Measurements from ENCODE around the gene CUTA. TPM values are rescaled to one million over a fixed set of nuclear protein-coding genes. Genes with fewer than 3 reads are reported as not detected.

Gene CUTA
- 62.5 TPM for total RNA-seq
- polyA plus RNA-seq = 192 TPM

- under 1% methylated on average over 51 of the region's 51 CpGs for WGBS
- Histone ChIP-seq H3K4me3 (ENCODE audit: low read depth, low read length) (peak within 1 kb of the TSS; percentile 51), H3K4me1 (ENCODE audit: insufficient read depth) (no peaks in the 10 kb centered on the region), H3K27ac (ENCODE audit: low read depth) (peak within 1 kb of the TSS; percentile 81), H3K36me3 (ENCODE audit: insufficient read depth) (no peaks in the 10 kb centered on the region)
- DNase-seq (ENCODE audit: extremely low spot score) = peak; percentile 99
Measured at GRCh38 chr6:33417903-33418689, at the start of gene CUTA. CUTA (minus strand) TSS chr6:33418107; CDS start chr6:33418000, 107 bp downstream.

GRCh38 chr6:33467091-33467490, 49.2 kb upstream of the CUTA start:
- H3K4me3 ChIP-seq (ENCODE audit: low read depth, low read length) = no peak overlapping the region
- WGBS = 81% methylated on average over 7 of the region's 7 CpGs
- H3K27ac ChIP-seq (ENCODE audit: low read depth) = no peak overlapping the region
- DNase-seq (ENCODE audit: extremely low spot score) = no peak
- H3K36me3 ChIP-seq (ENCODE audit: insufficient read depth) = no peaks in the 10 kb centered on the region
- no peaks in the 10 kb centered on the region for H3K4me1 ChIP-seq (ENCODE audit: insufficient read depth)

GRCh38 chr6:33466075-33466735, 48.3 kb upstream of the CUTA start:
- Histone ChIP-seq H3K36me3 (ENCODE audit: insufficient read depth) (no peaks in the 10 kb centered on the region), H3K4me3 (ENCODE audit: low read depth, low read length) (no peak overlapping the region), H3K4me1 (ENCODE audit: insufficient read depth) (no peaks in the 10 kb centered on the region), H3K27ac (ENCODE audit: low read depth) (no peak overlapping the region)
- DNase-seq (ENCODE audit: extremely low spot score) = no peak
- 91% methylated on average over 4 of the region's 4 CpGs for WGBS

- H3K4me1 ChIP-seq (ENCODE audit: insufficient read depth) = no peaks in the 10 kb centered on the region
- no peak overlapping the region for H3K4me3 ChIP-seq (ENCODE audit: low read depth, low read length)
- whole genome bisulfite sequencing = 95% methylated on average over 2 of the region's 2 CpGs
- no peaks in the 10 kb centered on the region for H3K36me3 ChIP-seq (ENCODE audit: insufficient read depth)
- no peak overlapping the region for H3K27ac ChIP-seq (ENCODE audit: low read depth)
- no peak for DNase-seq (ENCODE audit: extremely low spot score)
Measured at GRCh38 chr6:33459226-33459625, 41.3 kb upstream of the CUTA start.

- Histone ChIP-seq H3K27ac (ENCODE audit: low read depth) (no peak overlapping the region), H3K4me3 (ENCODE audit: low read depth, low read length) (no peak overlapping the region), H3K4me1 (ENCODE audit: insufficient read depth) (no peaks in the 10 kb centered on the region), H3K36me3 (ENCODE audit: insufficient read depth) (no peaks in the 10 kb centered on the region)
- WGBS = 71% methylated on average over 3 of the region's 3 CpGs
- no peak for DNase-seq (ENCODE audit: extremely low spot score)
Measured at GRCh38 chr6:33458676-33459075, 40.8 kb upstream of the CUTA start.

GRCh38 chr6:33456156-33456555, 38.2 kb upstream of the CUTA start:
- no peak for DNase-seq (ENCODE audit: extremely low spot score)
- WGBS = 97% methylated on average over 12 of the region's 12 CpGs
- Histone ChIP-seq H3K4me3 (ENCODE audit: low read depth, low read length) (no peak overlapping the region), H3K4me1 (ENCODE audit: insufficient read depth) (no peaks in the 10 kb centered on the region), H3K36me3 (ENCODE audit: insufficient read depth) (no peaks in the 10 kb centered on the region), H3K27ac (ENCODE audit: low read depth) (no peak overlapping the region)

GRCh38 chr6:33455051-33455450, 37.1 kb upstream of the CUTA start:
- 48% methylated on average over 16 of the region's 16 CpGs for WGBS
- Histone ChIP-seq H3K4me1 (ENCODE audit: insufficient read depth) (no peaks in the 10 kb centered on the region), H3K27ac (ENCODE audit: low read depth) (no peak overlapping the region), H3K36me3 (ENCODE audit: insufficient read depth) (no peaks in the 10 kb centered on the region), H3K4me3 (ENCODE audit: low read depth, low read length) (peak overlapping the region; percentile 53)
- no peak for DNase-seq (ENCODE audit: extremely low spot score)

GRCh38 chr6:33454009-33454946, 36.4 kb upstream of the CUTA start, which contains the start of gene ZBTB9:
ZBTB9 (plus strand) TSS chr6:33454576; CDS start chr6:33455101, 525 bp downstream.
- Histone ChIP-seq H3K27ac (ENCODE audit: low read depth) (no peak within 1 kb of the TSS), H3K36me3 (ENCODE audit: insufficient read depth) (no peaks in the 10 kb centered on the region), H3K4me1 (ENCODE audit: insufficient read depth) (no peaks in the 10 kb centered on the region), H3K4me3 (ENCODE audit: low read depth, low read length) (peak within 1 kb of the TSS; percentile 53)
- under 1% methylated on average over 65 of the region's 65 CpGs for WGBS
- DNase-seq (ENCODE audit: extremely low spot score) = peak; percentile 88

GRCh38 chr6:33453393-33454008, 35.6 kb upstream of the CUTA start:
- DNase-seq (ENCODE audit: extremely low spot score) = no peak
- 2% methylated on average over 12 of the region's 12 CpGs for WGBS
- Histone ChIP-seq H3K27ac (ENCODE audit: low read depth) (no peak overlapping the region), H3K4me3 (ENCODE audit: low read depth, low read length) (peak overlapping the region; percentile 53), H3K4me1 (ENCODE audit: insufficient read depth) (no peaks in the 10 kb centered on the region), H3K36me3 (ENCODE audit: insufficient read depth) (no peaks in the 10 kb centered on the region)

GRCh38 chr6:33452496-33452895, 34.6 kb upstream of the CUTA start:
- whole genome bisulfite sequencing = 84% methylated on average over 4 of the region's 4 CpGs
- Histone ChIP-seq H3K27ac (ENCODE audit: low read depth) (no peak overlapping the region), H3K36me3 (ENCODE audit: insufficient read depth) (no peaks in the 10 kb centered on the region), H3K4me1 (ENCODE audit: insufficient read depth) (no peaks in the 10 kb centered on the region), H3K4me3 (ENCODE audit: low read depth, low read length) (no peak overlapping the region)
- DNase-seq (ENCODE audit: extremely low spot score) = no peak

GRCh38 chr6:33451606-33452005, 33.7 kb upstream of the CUTA start:
- WGBS = 89% methylated on average over 15 of the region's 15 CpGs
- H3K4me1 ChIP-seq (ENCODE audit: insufficient read depth) = no peaks in the 10 kb centered on the region

GRCh38 chr6:33450434-33450833, 32.5 kb upstream of the CUTA start:
- no peaks in the 10 kb centered on the region for H3K36me3 ChIP-seq (ENCODE audit: insufficient read depth)
- 70% methylated on average over 3 of the region's 3 CpGs for WGBS
- H3K27ac ChIP-seq (ENCODE audit: low read depth) = no peak overlapping the region
- no peak overlapping the region for H3K4me3 ChIP-seq (ENCODE audit: low read depth, low read length)
- DNase-seq (ENCODE audit: extremely low spot score) = no peak
- no peaks in the 10 kb centered on the region for H3K4me1 ChIP-seq (ENCODE audit: insufficient read depth)

More at GRCh38 chr6:33451606-33452005, 33.7 kb upstream of the CUTA start:
- no peaks in the 10 kb centered on the region for H3K36me3 ChIP-seq (ENCODE audit: insufficient read depth)
- no peak for DNase-seq (ENCODE audit: extremely low spot score)
- no peak overlapping the region for H3K27ac ChIP-seq (ENCODE audit: low read depth)
- H3K4me3 ChIP-seq (ENCODE audit: low read depth, low read length) = no peak overlapping the region

- no peak for DNase-seq (ENCODE audit: extremely low spot score)
Measured at GRCh38 chr6:33446356-33446755, 28.4 kb upstream of the CUTA start.

More at GRCh38 chr6:33446356-33446755, 28.4 kb upstream of the CUTA start:
- Histone ChIP-seq H3K27ac (ENCODE audit: low read depth) (no peak overlapping the region), H3K36me3 (ENCODE audit: insufficient read depth) (no peaks in the 10 kb centered on the region), H3K4me1 (ENCODE audit: insufficient read depth) (no peaks in the 10 kb centered on the region), H3K4me3 (ENCODE audit: low read depth, low read length) (no peak overlapping the region)
- 92% methylated on average over 10 of the region's 10 CpGs for WGBS
